Measurements from ENCODE around the gene ANKS6. TPM values are rescaled to one million over a fixed set of nuclear protein-coding genes. Genes with fewer than 3 reads are reported as not detected.

Gene ANKS6
- total and polyA plus RNA-seq, 4 donors: 1.9 to 6.3 (median 2.9) TPM

DNA sequence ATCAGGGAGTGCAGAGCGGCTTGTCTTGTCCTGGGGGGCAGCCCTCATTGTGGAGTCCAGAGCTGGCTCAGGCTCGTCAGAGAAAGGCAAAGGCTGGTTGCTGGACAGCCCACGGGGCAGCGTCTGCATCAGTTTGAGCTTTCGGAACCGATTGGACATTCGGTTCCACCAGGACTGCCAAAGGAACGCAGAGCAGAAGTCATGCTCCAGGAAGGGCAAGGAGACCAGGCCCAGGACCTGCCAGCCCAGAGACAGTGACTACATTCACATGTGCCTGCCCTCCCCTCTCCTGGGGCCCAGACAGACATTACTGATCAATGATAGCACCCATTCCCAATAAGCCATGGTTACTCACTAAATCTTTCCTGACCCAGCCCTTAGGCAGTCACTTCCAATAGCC lies 18.1 kb downstream of the ANKS6 start:
- Histone ChIP-seq H3K27ac (ENCODE audit: low read depth in 1 of 2, low read length in 2 of 2) (no peak overlapping the region), H3K4me3 (ENCODE audit: low read depth in 1 of 3, low read length in 3 of 3) (no peak overlapping the region)

DNA sequence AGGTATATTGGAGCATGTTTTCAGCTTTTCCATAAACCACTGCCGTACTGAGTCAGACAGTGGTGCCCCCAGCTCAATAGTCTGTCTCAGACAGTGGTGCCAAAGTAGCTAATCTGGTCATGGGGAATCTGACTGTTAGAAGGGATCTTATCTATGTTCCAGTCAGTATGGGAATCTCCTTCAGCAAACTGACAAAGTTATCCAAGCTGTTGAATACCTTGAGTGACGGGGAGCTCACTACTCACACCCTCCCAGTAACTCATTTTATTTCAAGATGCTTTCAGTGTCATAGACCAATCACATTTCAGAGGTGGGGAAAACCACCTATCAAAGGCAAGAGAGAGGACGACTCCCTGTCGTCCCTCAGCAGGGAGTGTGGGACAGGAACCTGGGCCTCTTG lies 18.7 kb downstream of the ANKS6 start:
- Histone ChIP-seq H3K4me3 (ENCODE audit: low read depth in 1 of 3, low read length in 3 of 3) (no peak overlapping the region), H3K27ac (ENCODE audit: low read depth in 1 of 2, low read length in 2 of 2) (no peak overlapping the region), H3K36me3 (ENCODE audit: control insufficient read depth in 4 of 4, insufficient read depth in 3 of 4, low read depth in 1 of 4, low read length in 3 of 4) (peaks cover 0 to 10% (median under 1%) of the 10 kb centered on the region in 4 donors), H3K4me1 (ENCODE audit: control insufficient read depth in 4 of 4, insufficient read depth in 4 of 4, low read length in 3 of 4) (no peaks in the 10 kb centered on the region), H3K27me3 (ENCODE audit: control insufficient read depth in 4 of 4, insufficient read depth in 4 of 4, low read length in 3 of 4) (no peaks in the 10 kb centered on the region), H3K9ac (ENCODE audit: low read depth in 1 of 2, low read length in 2 of 2) (no peak overlapping the region), H3K9me3 (ENCODE audit: control insufficient read depth in 4 of 4, low read length in 3 of 4) (no peaks in the 10 kb centered on the region)
- 97% methylated on average over 4 of the region's 4 CpGs for WGBS
- TF ChIP-seq TAF1 (conservative IDR thresholded peaks at IDR 0.05): no peak
- TF ChIP-seq HNF4G (IDR thresholded peaks at IDR 0.05): no peak
- TF ChIP-seq FOXA2 (IDR thresholded peaks at IDR 0.05): no peak
- TF ChIP-seq MAX (IDR thresholded peaks at IDR 0.05): no peak
- TF ChIP-seq HNF4A (conservative IDR thresholded peaks at IDR 0.05): no peak
- TF ChIP-seq RAD21 (IDR thresholded peaks at IDR 0.05): no peak
- no peak for TF ChIP-seq ATF3 (IDR thresholded peaks at IDR 0.05)
- no peak for DNase-seq (ENCODE audit: low spot score)

More for the DNA sequence above, 18.1 kb downstream of the ANKS6 start:
- DNase-seq (ENCODE audit: low spot score): no peak
- H3K36me3 ChIP-seq (ENCODE audit: control insufficient read depth in 4 of 4, insufficient read depth in 3 of 4, low read depth in 1 of 4, low read length in 3 of 4): peaks cover 0 to 5% (median 1%) of the 10 kb centered on the region in 4 donors
- H3K9me3 ChIP-seq (ENCODE audit: control insufficient read depth in 4 of 4, low read length in 3 of 4): no peaks in the 10 kb centered on the region
- no peak for TF ChIP-seq NR2F2 (IDR thresholded peaks at IDR 0.05)
- no peak for TF ChIP-seq MAX (IDR thresholded peaks at IDR 0.05)
- no peak for TF ChIP-seq ATF3 (IDR thresholded peaks at IDR 0.05)
- no peak for TF ChIP-seq JUND (IDR thresholded peaks at IDR 0.05)
- TF ChIP-seq HNF4G (IDR thresholded peaks at IDR 0.05): no peak
- no peak for TF ChIP-seq YY1 (IDR thresholded peaks at IDR 0.05)
- no peak overlapping the region for H3K9ac ChIP-seq (ENCODE audit: low read depth in 1 of 2, low read length in 2 of 2)
- WGBS: 97% methylated on average over 8 of the region's 8 CpGs
- H3K27me3 ChIP-seq (ENCODE audit: control insufficient read depth in 4 of 4, insufficient read depth in 4 of 4, low read length in 3 of 4): no peaks in the 10 kb centered on the region
- no peaks in the 10 kb centered on the region for H3K4me1 ChIP-seq (ENCODE audit: control insufficient read depth in 4 of 4, insufficient read depth in 4 of 4, low read length in 3 of 4)

DNA sequence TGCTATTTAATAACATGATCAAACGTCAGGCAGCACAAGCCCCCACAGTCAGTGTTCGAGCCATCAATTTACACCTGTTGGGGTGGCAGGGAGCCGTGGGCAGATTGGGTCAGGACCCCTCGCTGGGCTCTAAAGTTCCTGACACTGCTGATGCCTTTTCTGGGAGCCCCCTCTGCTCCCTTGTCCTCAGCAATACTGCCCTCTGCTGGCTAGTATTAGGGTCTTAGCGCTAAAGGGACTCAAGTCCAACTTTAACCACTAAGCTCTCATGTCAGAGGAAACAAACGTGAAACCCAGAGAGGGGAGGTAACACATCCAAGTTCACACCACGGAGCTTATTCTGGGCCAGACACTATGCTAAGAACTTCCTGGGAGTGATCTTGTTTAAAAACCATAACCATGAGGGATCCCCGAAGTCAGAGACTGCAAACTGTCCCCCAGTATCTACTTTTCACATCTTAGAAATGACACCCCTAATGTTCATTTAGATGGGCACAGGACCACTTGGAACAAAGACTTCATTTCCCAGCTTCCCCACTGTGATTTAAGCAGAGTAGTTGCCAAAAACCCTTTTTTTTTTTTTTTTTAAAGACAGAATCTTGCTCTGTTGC lies 20.4 kb downstream of the ANKS6 start:
- 44% methylated on average over 8 of the region's 8 CpGs for WGBS
- Histone ChIP-seq H3K27ac (ENCODE audit: low read depth in 1 of 2, low read length in 2 of 2) (no peak overlapping the region), H3K9me3 (ENCODE audit: control insufficient read depth in 4 of 4, low read length in 3 of 4) (no peaks in the 10 kb centered on the region), H3K36me3 (ENCODE audit: control insufficient read depth in 4 of 4, insufficient read depth in 3 of 4, low read depth in 1 of 4, low read length in 3 of 4) (peaks cover 0 to 18% (median 0%) of the 10 kb centered on the region in 4 donors), H3K4me1 (ENCODE audit: control insufficient read depth in 4 of 4, insufficient read depth in 4 of 4, low read length in 3 of 4) (no peaks in the 10 kb centered on the region), H3K27me3 (ENCODE audit: control insufficient read depth in 4 of 4, insufficient read depth in 4 of 4, low read length in 3 of 4) (no peaks in the 10 kb centered on the region), H3K9ac (ENCODE audit: low read depth in 1 of 2, low read length in 2 of 2) (no peak overlapping the region), H3K4me3 (ENCODE audit: low read depth in 1 of 3, low read length in 3 of 3) (no peak overlapping the region)
- peak; percentile 49 for DNase-seq (ENCODE audit: low spot score)
- peak in 1 of 2 donors; percentile 39 for TF ChIP-seq HNF4A (conservative IDR thresholded peaks at IDR 0.05)
- no peak for TF ChIP-seq SP1 (IDR thresholded peaks at IDR 0.05)
- TF ChIP-seq NR2F2 (IDR thresholded peaks at IDR 0.05): no peak
- no peak for TF ChIP-seq MAX (IDR thresholded peaks at IDR 0.05)
- no peak for TF ChIP-seq TAF1 (conservative IDR thresholded peaks at IDR 0.05)
- peak; percentile 75 to 84 for TF ChIP-seq RAD21 (IDR thresholded peaks at IDR 0.05)
- no peak for TF ChIP-seq HNF4G (IDR thresholded peaks at IDR 0.05)
- no peak for TF ChIP-seq ATF3 (IDR thresholded peaks at IDR 0.05)
- TF ChIP-seq RXRA (IDR thresholded peaks at IDR 0.05): no peak
- TF ChIP-seq CTCF (IDR thresholded peaks at IDR 0.05; ENCODE audit: low read depth, low read length, missing input control): peak; percentile 52
- TF ChIP-seq JUND (IDR thresholded peaks at IDR 0.05): no peak
- TF ChIP-seq, protein P1, sequence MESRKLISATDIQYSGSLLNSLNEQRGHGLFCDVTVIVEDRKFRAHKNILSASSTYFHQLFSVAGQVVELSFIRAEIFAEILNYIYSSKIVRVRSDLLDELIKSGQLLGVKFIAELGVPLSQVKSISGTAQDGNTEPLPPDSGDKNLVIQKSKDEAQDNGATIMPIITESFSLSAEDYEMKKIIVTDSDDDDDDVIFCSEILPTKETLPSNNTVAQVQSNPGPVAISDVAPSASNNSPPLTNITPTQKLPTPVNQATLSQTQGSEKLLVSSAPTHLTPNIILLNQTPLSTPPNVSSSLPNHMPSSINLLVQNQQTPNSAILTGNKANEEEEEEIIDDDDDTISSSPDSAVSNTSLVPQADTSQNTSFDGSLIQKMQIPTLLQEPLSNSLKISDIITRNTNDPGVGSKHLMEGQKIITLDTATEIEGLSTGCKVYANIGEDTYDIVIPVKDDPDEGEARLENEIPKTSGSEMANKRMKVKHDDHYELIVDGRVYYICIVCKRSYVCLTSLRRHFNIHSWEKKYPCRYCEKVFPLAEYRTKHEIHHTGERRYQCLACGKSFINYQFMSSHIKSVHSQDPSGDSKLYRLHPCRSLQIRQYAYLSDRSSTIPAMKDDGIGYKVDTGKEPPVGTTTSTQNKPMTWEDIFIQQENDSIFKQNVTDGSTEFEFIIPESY (IDR thresholded peaks at IDR 0.05): no peak
